Posterior cingulate gyrus (tissue), 11 donors: ENCODE results near the gene XRCC6.
"Not testable (repeated sequence)": the region's sequence is repeated elsewhere in the genome, so short reads cannot be mapped to it uniquely, and the experiment has no call there.

ENCODE experiments used
- DNase-seq, 10 donors: peaks; one replicate each; pipeline versions ENCODE4 v3.0.0 to v3.0.0-alpha.2; 2020 to 2021; ENCODE audit warnings: mixed read lengths in 3 of 10
- intact Hi-C: fragments of 100-400 bp; cut with DNase I; formaldehyde crosslinking; loops from one replicate; pipeline ENCODE4 v1.15.1; 2023

XRCC6 gene

GRCh38 chr22:41596776-41597634 lies 24.1 kb upstream of the XRCC6 start:
- intact Hi-C loops: loop anchor here (2.0 kb wide), 1 partner anchor 54 kb away; no protein-coding TSS in a partner anchor
- DNase-seq: peak; percentile 38 to 94 (median 54)

- intact Hi-C loops: loop anchor here (2.0 kb wide), 1 partner anchor 55 kb away; no protein-coding TSS in a partner anchor
These were observed 23.5 kb upstream of the XRCC6 start for GRCh38 chr22:41597635-41597953.

GRCh38 chr22:41598081-41598480 lies 23.0 kb upstream of the XRCC6 start:
- DNase-seq: peak in 2 of 10 donors; percentile 6 to 35
- intact Hi-C loops: no loop called here

More at GRCh38 chr22:41597635-41597953, 23.5 kb upstream of the XRCC6 start:
- DNase-seq: peak in 1 of 10 donors; percentile 18

DNA sequence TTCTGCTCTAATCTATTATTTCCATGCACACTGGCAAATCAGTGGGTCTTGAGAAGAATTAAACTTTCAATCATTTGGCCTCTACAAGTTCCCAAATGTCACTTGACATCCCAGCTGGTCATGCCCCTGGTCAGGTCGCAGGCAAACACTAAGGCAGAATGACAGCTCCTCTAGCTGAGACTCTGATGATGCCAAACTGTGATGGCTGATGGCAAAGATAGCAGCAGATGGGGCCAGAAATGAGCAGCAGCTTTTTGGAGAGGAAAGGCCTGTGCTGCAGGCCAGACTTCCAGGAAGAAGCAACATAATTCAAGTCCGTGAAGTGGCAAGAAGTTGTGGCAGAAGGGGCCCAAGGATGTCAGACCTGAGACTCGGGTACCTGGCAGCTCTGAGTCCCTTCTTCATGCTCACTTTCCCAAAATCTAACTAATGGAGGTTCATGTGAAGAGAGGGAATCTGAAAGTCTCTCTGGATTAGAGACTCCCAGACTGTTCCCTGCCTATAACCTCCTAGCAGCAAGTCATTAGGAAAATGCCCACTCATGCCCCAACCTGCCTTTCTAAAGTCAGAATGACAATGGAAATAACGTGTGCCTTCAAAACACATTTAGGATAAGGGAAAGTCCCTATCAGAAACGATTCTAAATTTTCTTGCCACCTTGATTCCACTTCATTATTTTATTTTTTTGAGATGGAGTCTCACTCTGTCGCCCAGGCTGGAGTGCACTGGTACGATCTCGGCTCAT lies 22.0 kb upstream of the XRCC6 start:
- DNase-seq: peak in 1 of 10 donors; percentile 20
- intact Hi-C loops: no loop called here

DNA sequence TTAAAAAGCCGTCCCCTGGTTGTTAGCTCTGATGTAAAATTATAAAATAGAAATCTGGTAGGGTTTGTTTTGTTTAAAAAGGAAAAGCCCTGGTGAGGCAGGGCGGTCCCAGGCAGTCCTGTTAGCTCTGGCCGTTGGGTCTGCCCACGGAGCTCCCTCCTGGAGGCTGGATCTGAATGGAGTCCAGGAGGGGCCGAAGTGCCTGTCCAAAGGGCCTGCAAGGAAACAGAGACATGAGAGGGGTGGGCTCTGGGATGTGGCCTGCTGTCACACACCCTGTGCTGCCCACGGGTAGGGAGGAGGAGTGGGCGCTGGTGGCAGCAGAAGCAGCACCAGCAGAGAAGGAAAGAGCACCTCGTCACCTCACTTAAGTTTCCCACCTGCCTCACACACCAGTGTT lies 20.1 kb upstream of the XRCC6 start:
- intact Hi-C loops: no loop called here

GRCh38 chr22:41603873-41604332 lies 17.2 kb upstream of the XRCC6 start:
- intact Hi-C loops: no loop called here
- DNase-seq: peak in 1 of 10 donors; percentile 9

More for the DNA sequence above, 20.1 kb upstream of the XRCC6 start:
- peak in 2 of 10 donors; percentile 42 to 55 for DNase-seq

DNA sequence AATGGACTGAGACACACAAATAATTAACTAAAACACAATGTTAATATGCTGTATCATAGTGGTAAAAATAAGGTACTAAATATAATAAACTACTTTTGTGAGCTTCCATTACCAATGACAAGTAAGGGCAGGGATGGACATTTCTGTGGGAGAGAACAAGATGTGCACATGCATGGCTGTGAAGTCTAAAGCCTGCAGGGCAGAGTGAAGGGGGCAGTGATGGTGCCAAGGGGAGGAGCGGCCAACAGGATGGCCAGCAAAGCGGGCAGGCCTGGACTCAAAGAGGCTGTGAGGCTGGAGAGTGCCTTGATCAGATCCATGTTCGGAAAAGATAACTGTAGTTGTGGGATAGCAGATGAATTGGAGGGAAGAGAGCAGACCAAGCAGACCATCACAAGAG lies 12.7 kb upstream of the XRCC6 start:
- intact Hi-C loops: no loop called here
- DNase-seq: peak in 2 of 10 donors; percentile 16 to 34

DNA sequence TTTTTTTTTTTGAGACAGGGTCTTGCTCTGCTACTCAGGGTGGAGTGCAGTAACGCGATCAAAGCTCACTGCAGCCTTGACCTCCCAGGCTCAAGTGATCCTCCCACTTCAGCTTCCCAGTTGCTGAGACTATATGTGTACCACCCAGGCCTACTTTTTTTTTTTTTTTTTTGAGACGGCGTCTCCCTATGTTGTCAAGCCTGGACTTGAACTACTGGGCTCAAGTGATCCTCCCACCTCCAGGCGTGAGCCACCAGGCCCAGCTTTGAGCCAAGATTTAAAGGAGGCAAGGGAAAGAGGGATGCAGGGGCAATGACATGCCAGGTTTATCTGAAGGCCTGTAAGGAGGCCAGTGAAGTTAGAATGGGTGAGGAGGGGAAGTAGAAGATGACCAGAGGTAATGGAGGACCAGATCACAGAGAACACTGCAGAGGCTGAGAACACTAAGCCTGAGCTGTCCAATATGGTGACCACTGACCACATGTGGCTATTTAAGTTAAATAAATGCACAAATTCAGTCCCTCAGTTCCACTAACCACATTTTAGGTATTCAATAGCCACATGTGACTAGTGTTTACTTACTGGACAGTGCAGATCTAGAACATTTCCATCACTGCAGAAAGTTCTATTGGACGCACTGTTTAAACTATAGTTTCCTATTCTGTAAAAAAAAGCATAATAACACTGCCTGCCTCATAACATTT lies 8.3 kb upstream of the XRCC6 start:
- peak in 2 of 10 donors; percentile 30 to 53 for DNase-seq
- intact Hi-C loops: no loop called here

DNA sequence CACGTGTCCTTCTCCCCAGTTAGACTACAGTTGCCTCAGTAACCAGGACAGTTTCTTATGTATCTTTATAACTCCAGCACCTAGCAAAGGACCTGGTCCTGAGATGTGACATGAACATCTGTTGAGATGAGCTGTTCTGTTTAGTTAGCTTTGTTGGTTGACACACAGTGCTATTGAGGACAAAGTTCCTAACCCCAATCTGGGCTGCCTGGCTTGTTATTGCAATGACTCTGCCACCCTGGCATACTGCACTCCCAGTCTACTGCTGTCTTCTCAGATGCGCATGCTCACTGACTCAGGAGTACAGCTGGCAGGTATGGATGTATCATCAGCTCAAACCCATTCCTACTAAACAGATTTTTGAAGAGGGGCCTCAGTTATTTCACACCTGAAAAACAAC lies 7.6 kb upstream of the XRCC6 start:
- no peak for DNase-seq
- intact Hi-C loops: no loop called here

DNA sequence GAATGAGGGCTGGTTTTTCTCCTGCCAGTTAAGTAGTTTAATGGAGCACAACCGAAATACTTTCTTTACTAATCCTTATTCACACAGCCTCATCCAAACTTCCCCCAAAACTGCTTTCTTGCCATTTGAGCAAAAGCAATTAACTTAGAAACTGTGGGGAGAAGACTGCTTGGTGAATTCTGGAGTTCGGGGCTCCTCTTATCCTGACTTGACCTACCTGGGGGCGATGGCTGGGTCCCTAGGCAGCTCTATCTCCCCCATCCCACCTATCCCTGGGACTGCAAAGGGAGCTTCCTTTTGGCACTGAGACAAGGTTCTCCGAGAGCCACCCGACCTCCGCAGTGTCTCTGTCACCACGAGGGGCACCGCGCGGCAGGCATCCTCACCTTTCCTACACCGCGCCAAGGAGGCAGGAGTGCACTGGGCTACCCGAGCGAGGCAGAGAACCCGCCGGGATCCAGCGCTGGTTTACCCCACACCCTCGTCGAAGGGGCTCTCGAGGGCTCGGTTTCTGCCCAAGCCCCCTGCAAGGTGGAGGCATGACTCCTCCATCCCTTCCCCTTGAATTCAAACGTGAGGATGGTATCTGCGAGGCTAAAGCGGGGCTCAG lies 1.0 kb upstream of the XRCC6 start:
- peak in 8 of 10 donors; percentile 6 to 86 (median 16) for DNase-seq
- intact Hi-C loops: no loop called here

DNA sequence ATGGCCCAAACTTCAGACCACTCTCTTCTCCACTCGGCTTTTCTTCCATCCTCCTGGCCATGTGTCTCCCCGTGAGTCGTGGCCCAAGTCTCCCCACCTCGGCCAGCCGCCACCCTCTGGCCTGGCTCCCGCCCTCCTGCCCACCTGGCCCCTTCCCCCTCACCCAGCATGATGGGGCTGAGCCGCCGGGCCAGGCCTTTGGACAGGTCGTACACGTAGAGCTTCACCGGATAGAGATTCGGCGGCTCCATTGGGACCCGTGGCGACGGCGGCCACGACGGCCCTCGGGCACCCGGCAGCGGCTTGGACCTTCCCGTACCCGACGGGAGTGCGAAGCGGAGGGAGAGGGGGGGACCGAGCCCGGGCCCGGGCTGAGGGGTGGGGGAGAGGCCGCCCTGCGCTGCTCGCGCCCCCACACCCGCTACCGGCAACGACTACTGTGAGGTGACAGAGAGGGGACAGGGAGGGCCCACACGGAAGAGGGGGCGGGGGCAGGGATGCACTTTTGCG lies 451 bp upstream of the XRCC6 start, which contains the start of gene DESI1:
Gene DESI1 (minus strand): TSS at position 455 of the 510 bp plus-strand sequence. CDS start 204 bp downstream, at position 251.
- peak in 2 of 10 donors; percentile 15 to 86 for DNase-seq
- intact Hi-C loops: no loop called here

- intact Hi-C loops: no loop called here
- no peak for DNase-seq
These were observed 750 bp downstream of the XRCC6 start for GRCh38 chr22:41621911-41622179.

DNA sequence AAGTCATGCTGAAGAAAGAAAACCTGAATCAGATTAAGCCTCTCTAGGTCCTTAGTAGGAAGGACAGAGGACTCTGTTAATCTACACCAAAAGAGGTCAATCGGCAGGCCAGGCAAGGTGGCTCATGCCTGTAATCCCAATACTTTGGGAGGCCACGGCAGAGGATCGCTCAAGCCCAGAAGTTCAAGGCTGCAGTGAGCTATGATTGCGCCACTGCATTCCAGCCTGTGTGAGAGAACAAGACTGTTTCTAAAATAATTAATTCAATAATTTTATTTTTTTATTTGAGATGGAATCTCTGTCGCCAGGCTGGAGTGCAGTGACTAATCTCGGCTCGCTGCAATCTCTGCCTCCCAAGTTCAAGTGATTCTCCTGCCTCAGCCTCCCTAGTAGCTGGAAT lies 4.5 kb downstream of the XRCC6 start:
- no peak for DNase-seq
- intact Hi-C loops: no loop called here

DNA sequence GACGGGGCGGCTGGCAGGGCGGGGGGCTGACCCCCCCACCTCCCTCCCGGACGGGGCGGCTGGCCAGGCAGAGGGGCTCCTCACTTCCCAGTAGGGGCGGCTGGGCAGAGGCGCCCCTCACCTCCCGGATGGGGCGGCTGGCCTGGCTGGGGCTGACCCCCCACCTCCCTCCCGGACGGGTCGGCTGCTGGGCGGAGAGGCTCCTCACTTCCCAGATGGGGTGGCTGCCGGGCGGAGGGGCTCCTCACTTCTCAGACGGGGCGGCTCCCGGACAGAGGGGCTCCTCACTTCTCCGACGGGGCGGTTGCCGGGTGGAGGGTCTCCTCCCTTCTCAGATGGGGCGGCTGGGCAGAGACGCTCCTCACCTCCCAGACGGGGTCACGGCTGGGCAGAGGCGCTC lies 10.0 kb downstream of the XRCC6 start:
- DNase-seq, intact Hi-C loops: not testable (repeated sequence)

GRCh38 chr22:41631615-41632014 lies 10.5 kb downstream of the XRCC6 start:
- intact Hi-C loops, DNase-seq: not testable (repeated sequence)

- intact Hi-C loops, DNase-seq: not testable (repeated sequence)
These were observed 13.5 kb downstream of the XRCC6 start for GRCh38 chr22:41634610-41635009.

GRCh38 chr22:41636467-41636866 lies 15.4 kb downstream of the XRCC6 start:
- DNase-seq: peak in 5 of 10 donors; percentile 19 to 89 (median 81)
- intact Hi-C loops: no loop called here

- intact Hi-C loops, DNase-seq: not testable (repeated sequence)
These were observed 16.5 kb downstream of the XRCC6 start for GRCh38 chr22:41637623-41638022.

- DNase-seq: no peak
- intact Hi-C loops: no loop called here
These were observed 17.0 kb downstream of the XRCC6 start for GRCh38 chr22:41638124-41638523.

GRCh38 chr22:41638748-41639147 lies 17.7 kb downstream of the XRCC6 start:
- intact Hi-C loops: no loop called here
- no peak for DNase-seq
